ENCODE data around the gene GBGT1.

The GBGT1 gene

GRCh38 chr9:133124123-133124906 lies 39.4 kb downstream of the GBGT1 start:
- DNase-seq = no peak

GRCh38 chr9:133122935-133123611 lies 40.6 kb downstream of the GBGT1 start:
- no peak for DNase-seq

- no peak for DNase-seq
Observed at GRCh38 chr9:133122605-133122934, 41.1 kb downstream of the GBGT1 start.

GRCh38 chr9:133121915-133122550 lies 41.7 kb downstream of the GBGT1 start:
- no peak for DNase-seq

- DNase-seq = peak; percentile 83
Observed at GRCh38 chr9:133121198-133121914, 42.4 kb downstream of the GBGT1 start, which contains the start of gene RALGDS. Gene RALGDS, minus strand, starts transcription at chr9:133121240. Its CDS starts 86 bp downstream, at chr9:133121154.

GRCh38 chr9:133120501-133121197 lies 43.1 kb downstream of the GBGT1 start:
- no peak for DNase-seq

- DNase-seq = no peak
Observed at GRCh38 chr9:133119846-133120500, 43.7 kb downstream of the GBGT1 start.

- no peak for DNase-seq
Observed at GRCh38 chr9:133119103-133119845, 44.4 kb downstream of the GBGT1 start.

GRCh38 chr9:133118568-133118967 lies 45.1 kb downstream of the GBGT1 start:
- DNase-seq = no peak

- no peak for DNase-seq
Observed at GRCh38 chr9:133118179-133118520, 45.6 kb downstream of the GBGT1 start.

GRCh38 chr9:133117271-133118178 lies 46.2 kb downstream of the GBGT1 start:
- DNase-seq = no peak

- DNase-seq = no peak
Observed at GRCh38 chr9:133116346-133117231, 47.1 kb downstream of the GBGT1 start.

GRCh38 chr9:133115604-133116345 lies 47.9 kb downstream of the GBGT1 start:
- DNase-seq = peak; percentile 38

GRCh38 chr9:133114886-133115603 lies 48.7 kb downstream of the GBGT1 start:
- DNase-seq = no peak

GRCh38 chr9:133113949-133114885 lies 49.5 kb downstream of the GBGT1 start:
- peak; percentile 79 for DNase-seq

GRCh38 chr9:133113163-133113948 lies 50.4 kb downstream of the GBGT1 start:
- DNase-seq = peak; percentile 69

All from EL (cell line).